ENCODE results near the gene ATP5MC2.

DNA sequence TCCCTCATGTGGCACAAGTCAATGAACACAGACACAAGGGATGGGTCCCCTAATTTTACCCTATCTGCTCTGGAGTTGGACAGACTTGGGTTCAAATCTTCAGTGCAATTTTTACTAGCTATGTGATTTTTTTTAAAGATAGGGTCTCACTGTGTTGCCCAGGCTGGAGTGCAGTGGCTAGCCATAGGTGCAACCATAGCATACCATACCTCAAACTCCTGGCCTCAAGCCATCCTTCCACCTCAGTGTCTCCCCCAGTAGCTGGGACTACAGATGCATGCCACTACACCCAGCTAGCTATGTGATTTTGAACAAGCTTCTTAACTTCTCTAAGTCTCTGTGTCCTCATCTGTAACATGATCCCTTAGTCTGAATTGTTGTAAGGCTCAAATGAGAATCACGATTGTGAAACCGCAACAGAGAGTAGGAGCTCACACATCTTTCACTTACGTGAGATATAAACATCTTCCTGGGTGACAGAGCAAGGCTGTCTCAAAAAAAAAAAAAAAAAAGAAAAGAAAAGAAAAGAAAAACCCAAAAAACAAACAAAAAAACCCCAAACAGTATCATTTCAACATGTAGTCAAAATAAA, 46.7 kb upstream of the ATP5MC2 start:
- TF ChIP-seq, protein P1, sequence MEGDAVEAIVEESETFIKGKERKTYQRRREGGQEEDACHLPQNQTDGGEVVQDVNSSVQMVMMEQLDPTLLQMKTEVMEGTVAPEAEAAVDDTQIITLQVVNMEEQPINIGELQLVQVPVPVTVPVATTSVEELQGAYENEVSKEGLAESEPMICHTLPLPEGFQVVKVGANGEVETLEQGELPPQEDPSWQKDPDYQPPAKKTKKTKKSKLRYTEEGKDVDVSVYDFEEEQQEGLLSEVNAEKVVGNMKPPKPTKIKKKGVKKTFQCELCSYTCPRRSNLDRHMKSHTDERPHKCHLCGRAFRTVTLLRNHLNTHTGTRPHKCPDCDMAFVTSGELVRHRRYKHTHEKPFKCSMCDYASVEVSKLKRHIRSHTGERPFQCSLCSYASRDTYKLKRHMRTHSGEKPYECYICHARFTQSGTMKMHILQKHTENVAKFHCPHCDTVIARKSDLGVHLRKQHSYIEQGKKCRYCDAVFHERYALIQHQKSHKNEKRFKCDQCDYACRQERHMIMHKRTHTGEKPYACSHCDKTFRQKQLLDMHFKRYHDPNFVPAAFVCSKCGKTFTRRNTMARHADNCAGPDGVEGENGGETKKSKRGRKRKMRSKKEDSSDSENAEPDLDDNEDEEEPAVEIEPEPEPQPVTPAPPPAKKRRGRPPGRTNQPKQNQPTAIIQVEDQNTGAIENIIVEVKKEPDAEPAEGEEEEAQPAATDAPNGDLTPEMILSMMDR (IDR thresholded peaks at IDR 0.05; ENCODE audit: low read length): peak; percentile 39
- no peak for TF ChIP-seq EZH2 (optimal IDR thresholded peaks at IDR 0.05; ENCODE audit: low read depth, low read length)
- TF ChIP-seq EZH2phosphoT487 (IDR thresholded peaks at IDR 0.05; ENCODE audit: low read length): no peak

All from MM.1S (cell line).